Superior temporal gyrus (tissue), 1 donor: Measurements from ENCODE around the gene DMPK.

Source experiments
- DNase-seq: peaks from one replicate; pipeline ENCODE4 v3.0.0-alpha.2; 2016; ENCODE audit errors: extremely low spot score

The DMPK gene

GRCh38 chr19:45782162-45782691 is at the start of gene DMPK:
Gene DMPK, minus strand, starts transcription at chr19:45782490. Its CDS starts 138 bp downstream, at chr19:45782352.
- no peak for DNase-seq

GRCh38 chr19:45828945-45829344 is 46.7 kb upstream of the DMPK start:
- no peak for DNase-seq

GRCh38 chr19:45828523-45828922 is 46.2 kb upstream of the DMPK start:
- no peak for DNase-seq

GRCh38 chr19:45827459-45828093 is 45.3 kb upstream of the DMPK start:
- no peak for DNase-seq

- DNase-seq: no peak
Observed at GRCh38 chr19:45826934-45827333, 44.6 kb upstream of the DMPK start.

- no peak for DNase-seq
Observed at GRCh38 chr19:45825917-45826893, 43.9 kb upstream of the DMPK start.

- no peak for DNase-seq
Observed at GRCh38 chr19:45825263-45825605, 42.9 kb upstream of the DMPK start.

GRCh38 chr19:45824531-45825262 is 42.4 kb upstream of the DMPK start:
- DNase-seq: no peak

GRCh38 chr19:45824041-45824471 is 41.8 kb upstream of the DMPK start:
- DNase-seq: no peak

- DNase-seq: no peak
Observed at GRCh38 chr19:45823182-45823581, 40.9 kb upstream of the DMPK start.

GRCh38 chr19:45822716-45823115 is 40.4 kb upstream of the DMPK start:
- no peak for DNase-seq

- DNase-seq: no peak
Observed at GRCh38 chr19:45821570-45821969, 39.3 kb upstream of the DMPK start.

- no peak for DNase-seq
Observed at GRCh38 chr19:45821103-45821521, 38.8 kb upstream of the DMPK start.

GRCh38 chr19:45820413-45821102 is 38.3 kb upstream of the DMPK start:
- DNase-seq: no peak

GRCh38 chr19:45819769-45820168 is 37.5 kb upstream of the DMPK start:
- DNase-seq: no peak

- no peak for DNase-seq
Observed at GRCh38 chr19:45817725-45818301, 35.5 kb upstream of the DMPK start.

- peak; percentile 87 for DNase-seq
Observed at GRCh38 chr19:45817010-45817724, 34.9 kb upstream of the DMPK start.

GRCh38 chr19:45816236-45817009 is 34.1 kb upstream of the DMPK start:
- DNase-seq: no peak

GRCh38 chr19:45815481-45816216 is 33.4 kb upstream of the DMPK start:
- no peak for DNase-seq
